Stimulated activated CD8-positive, alpha-beta memory T cell treated with anti-CD3 and anti-CD28 coated beads, Interleukin-12 subunit alpha, Interleukin-12 subunit beta, amount 100 ng/mL, for 24 hours (primary cell): ENCODE measurements around the gene PRR33.
"Not testable (repeated sequence)": the region's sequence is repeated elsewhere in the genome, so short reads cannot be mapped to it uniquely, and the experiment has no call there.

Experiments
- DNase-seq: peaks from one replicate; pipeline ENCODE4 v3.0.0-alpha.2; 2020; ENCODE audit errors: extremely low read depth

PRR33 gene

DNA sequence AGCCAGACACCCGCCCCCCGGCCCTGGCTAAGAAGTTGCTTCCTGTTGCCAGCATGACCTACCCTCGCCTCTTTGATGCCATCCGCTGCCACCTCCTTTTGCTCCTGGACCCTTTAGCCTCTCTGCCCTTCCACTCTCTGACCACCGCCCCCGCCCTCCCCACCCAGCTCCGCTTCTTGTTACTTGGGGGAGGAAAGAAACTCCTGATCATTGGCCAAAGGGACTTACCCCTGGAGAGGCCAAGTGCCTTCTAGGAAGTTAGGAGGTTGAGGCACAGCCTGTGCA lies at the start of gene PRR33:
Gene PRR33 (minus strand): TSS at position 65 of the 285 bp plus-strand sequence. CDS start 1,311 bp downstream, outside the sequence.
- DNase-seq = no peak

- not testable (repeated sequence) for DNase-seq
These were observed 48.1 kb upstream of the PRR33 start for GRCh38 chr11:1939788-1940187.

- no peak for DNase-seq
These were observed 47.4 kb upstream of the PRR33 start for GRCh38 chr11:1939006-1939625.

- no peak for DNase-seq
These were observed 46.8 kb upstream of the PRR33 start for GRCh38 chr11:1938343-1939005.

- DNase-seq = no peak
These were observed 46.1 kb upstream of the PRR33 start for GRCh38 chr11:1937616-1938342.

GRCh38 chr11:1936781-1937615 lies 45.3 kb upstream of the PRR33 start:
- DNase-seq = no peak

- no peak for DNase-seq
These were observed 44.5 kb upstream of the PRR33 start for GRCh38 chr11:1936072-1936780.

- no peak for DNase-seq
These were observed 43.7 kb upstream of the PRR33 start for GRCh38 chr11:1935156-1936071.

GRCh38 chr11:1934335-1935155 lies 42.9 kb upstream of the PRR33 start:
- DNase-seq = no peak

DNA sequence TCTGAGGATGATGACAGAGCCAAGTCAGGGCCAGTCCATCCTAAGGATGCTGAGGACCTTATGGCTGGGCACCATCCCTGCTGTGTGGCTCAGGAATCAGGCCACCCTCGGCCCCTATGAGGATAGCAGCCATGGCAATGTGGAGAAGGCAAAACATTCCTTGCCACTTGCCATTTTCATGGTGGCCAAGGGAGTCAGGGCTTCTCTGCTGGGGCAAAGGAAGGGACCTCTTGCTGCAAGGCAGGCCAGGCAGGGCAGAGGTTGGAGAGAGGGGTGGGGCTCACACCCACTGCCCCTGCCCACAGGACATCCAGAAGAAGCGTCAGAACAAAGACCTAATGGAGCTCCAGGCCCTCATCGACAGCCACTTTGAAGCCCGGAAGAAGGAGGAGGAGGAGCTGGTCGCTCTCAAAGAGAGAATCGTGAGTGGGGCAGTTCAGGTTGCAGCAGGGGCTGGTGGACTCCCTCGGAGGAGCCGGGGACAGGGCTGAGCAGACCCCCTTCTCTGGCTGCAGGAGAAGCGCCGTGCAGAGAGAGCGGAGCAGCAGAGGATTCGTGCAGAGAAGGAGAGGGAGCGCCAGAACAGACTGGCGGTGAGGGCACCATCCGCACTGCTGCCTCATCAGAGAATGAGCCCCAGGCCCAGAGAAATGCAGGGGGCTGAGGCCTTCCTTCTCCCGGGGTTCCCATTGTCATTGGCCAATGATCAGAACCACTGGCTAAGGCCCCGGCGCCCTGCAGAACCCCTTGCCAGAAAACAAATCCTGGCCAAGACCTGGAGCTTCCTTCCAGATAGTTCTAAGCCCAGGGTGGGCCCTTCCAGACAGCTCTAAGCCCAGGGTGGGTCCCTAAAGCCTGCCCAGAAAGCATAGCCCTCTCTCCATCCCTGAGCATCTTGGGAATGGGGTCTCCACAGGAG lies 42.0 kb upstream of the PRR33 start:
- DNase-seq = no peak

- DNase-seq = no peak
These were observed 41.0 kb upstream of the PRR33 start for GRCh38 chr11:1932681-1933080.

DNA sequence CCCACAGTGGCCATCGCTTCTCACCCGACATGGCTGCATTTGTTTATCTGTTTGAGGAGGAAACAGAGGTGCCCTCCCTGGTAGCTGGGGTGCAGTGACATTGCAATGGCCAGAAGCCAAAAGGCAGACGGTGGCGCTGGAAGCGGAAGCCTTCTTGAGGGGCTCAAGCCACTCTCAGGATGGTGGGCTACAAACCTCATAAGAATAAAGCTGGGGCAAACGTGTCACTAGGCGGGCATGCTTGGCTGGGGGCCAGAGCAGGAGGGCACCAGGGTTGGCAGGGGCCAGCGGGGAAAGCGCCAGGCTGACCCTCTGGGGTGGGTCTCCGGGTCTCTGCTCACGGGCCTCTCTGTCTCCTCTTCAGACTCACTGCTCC lies 40.4 kb upstream of the PRR33 start:
- DNase-seq = no peak

DNA sequence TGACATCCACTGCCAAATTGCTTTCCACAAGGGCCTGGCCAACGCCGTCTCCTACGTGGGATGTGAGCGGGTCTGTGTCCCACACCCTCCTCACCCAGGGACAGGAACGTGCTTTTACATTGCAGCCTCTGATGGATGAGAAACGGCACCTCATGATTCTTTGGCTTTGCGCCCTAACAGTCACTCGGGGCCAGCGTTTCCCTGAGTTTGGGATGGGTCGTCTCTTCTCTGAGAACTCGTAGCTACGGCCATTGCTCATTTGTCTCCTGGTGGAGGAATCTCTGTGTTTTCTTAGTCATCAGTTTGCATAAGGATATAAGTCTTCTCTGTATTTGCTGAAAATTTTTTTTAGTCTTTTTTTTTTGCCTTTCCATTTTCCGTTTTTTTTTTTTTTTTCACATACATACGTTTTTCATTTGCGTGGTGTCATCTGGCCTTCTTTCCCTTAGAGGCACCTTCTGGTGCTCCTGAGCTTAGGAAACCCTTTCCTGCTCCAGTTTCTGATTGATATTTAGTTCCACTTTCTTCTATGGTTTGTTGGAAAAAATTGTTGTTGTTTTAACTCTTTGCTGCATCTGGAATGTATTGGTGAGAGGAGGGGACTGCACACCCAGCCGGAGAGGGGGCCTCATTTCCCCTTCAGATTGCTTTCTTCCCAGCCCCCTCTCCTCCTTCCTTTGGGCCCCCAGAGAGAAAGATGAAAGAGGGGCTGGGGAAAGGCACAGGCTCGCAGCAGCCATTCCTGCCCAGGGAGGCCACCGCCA lies 39.8 kb upstream of the PRR33 start:
- DNase-seq = no peak

- DNase-seq = no peak
These were observed 38.8 kb upstream of the PRR33 start for GRCh38 chr11:1930462-1930830.

GRCh38 chr11:1929621-1930461 lies 38.1 kb upstream of the PRR33 start:
- no peak for DNase-seq

DNA sequence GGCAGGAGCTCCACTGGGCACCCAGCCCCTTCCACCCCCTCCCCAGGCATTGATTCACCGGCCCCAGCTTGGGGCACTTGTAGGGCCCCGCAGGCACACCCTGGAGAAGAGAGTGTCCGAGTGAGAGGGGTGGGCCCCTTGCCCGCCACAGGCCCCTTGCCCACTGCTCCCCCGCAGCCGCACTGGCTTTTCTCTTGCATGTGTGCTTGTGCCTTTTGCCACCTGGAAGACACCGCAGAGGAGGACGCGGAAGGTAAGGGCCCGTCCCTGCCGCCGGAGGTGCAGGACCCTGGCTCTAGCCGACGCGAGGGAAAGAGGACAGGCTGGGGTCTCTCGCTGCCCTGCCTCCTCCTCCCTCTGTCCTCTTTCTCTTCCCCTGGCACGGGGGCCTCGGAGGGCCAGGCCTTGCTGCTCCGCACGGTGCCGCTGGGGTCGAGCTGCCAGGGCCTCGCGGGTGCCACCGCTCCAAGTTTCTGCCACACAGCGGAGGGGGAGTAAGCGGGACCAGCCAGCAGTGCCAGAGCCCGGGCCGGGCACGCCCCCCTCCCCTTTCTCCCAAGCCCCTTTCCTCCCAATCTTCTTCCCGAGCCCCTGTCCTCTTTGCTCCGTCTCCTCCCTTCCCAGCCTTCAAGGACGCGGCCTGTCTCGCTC lies 37.3 kb upstream of the PRR33 start:
- DNase-seq = no peak

DNA sequence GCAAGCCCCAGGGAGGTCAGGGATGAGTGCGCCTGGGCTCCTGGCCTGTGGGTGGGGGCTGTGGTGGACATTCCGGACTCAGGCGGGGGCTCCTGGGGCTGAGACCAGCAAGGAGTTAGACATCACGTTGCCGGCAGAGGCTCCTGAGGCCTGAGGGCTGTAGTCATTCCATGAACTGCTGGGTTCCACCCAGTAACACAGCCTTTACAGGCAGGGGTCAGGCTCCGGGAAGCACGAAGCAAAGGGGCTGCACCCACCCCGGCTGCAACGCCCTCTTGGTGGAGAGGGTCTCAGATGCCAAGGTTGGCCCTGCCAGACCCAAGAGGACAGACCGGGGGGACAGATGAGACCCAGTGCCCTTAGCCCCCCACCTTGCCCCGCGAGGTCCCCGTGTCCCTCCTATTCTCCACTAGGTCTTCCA lies 36.8 kb upstream of the PRR33 start:
- DNase-seq = no peak
